NCI-H774 (cell line): ENCODE measurements around the gene AHCY.
"Not testable (repeated sequence)": the region's sequence is repeated elsewhere in the genome, so short reads cannot be mapped to it uniquely, and the experiment has no call there.

Experiments
- DNase-seq: peaks from one replicate; lab custom pipeline; 2025; lab: John Stamatoyannopoulos, UW

Gene AHCY

DNA sequence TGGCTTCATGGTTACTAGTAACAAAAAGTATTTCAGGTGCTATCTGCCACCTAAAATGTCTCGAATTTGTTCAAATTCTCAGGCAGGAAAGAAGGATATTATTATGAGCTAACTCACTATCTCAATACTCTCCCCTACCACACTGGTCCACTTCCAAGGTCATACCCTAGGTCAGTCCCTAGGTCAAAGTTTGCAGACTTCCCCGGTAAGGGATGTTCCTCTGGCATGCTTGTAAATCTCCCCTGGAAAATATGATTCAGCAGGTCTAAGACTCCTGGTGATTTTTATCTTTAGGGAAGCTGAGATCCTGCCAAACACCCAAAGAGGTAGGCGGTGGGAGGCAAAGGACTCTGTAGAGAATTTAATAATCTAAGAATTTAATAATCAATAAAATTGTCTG lies 6.7 kb downstream of the AHCY start:
- no peak for DNase-seq

DNA sequence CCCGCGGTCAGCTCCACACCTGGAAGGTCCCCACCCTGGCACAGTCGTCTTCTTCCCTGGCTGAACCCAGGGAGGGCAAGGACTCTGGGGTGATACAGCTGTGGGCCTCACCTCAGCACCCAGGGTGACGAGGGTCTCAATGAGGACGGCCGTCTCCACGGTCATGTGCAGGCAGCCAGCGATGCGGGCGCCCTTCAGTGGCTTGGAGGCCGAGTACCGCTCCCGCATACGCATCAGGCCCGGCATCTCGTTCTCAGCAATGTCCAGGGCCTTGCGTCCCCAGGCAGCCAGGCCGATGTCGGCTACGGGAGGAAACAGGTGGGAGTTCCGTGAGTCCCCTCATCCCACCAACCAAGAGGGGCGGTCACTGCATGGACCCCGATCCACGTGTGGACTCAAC lies 7.9 kb downstream of the AHCY start:
- DNase-seq = no peak

DNA sequence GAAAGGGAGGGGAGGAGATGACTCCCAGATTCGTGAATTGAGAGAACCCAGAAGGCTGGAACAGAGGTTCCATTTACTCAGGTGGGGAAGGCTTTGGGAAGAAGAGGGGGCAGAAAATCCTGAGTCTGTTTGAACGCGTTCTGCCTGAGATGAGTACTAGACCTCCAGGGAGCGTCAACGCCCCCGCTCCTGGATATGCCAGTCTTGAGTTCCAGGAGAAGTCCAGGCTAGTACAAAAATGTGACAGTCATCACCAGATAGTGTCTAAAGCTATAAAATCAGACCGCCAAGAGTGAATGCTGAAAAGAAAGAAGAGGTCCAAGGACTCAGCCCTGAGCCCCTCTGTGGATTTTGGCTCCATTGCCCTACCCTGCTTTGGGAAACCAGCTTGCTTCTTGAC lies 8.6 kb downstream of the AHCY start:
- DNase-seq = no peak

DNA sequence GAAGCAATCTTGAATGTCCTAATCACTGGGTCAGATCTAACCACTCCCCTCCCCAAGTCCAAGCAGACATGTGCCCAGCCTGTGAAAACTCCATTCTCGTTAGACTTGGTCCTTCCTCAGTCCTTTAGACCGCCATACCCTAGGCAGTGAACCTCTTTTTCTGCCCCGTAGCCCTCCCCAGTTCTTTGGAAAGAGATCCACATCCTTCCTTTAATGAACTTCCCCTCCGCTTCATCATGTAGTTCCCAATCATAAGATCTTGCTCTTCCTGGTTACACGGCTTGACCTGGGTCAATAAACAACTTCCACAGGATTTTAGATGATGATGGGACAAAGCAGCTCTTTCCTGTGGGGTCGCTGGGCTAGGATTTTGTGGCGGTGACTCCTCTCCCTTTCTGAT lies 9.6 kb downstream of the AHCY start:
- DNase-seq = no peak

DNA sequence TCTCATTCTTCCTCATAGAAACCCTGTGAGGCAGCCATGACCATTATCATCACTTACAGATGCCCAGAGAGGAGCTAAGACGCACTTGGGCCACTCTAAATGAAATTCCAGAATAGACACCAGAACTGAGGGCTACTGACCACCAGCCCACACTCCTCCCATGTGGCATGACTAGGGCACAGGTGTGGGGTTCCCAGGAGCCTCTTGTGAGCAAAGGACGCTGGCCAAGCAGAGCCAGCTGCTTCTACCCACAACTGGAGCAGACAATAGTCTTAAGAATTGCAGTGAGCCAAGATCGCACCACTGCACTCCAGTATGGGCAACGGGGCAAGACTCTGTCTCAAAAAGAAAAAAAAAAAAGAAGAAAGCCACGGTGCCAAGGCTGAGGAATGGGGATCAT lies 10.0 kb downstream of the AHCY start:
- DNase-seq = no peak

DNA sequence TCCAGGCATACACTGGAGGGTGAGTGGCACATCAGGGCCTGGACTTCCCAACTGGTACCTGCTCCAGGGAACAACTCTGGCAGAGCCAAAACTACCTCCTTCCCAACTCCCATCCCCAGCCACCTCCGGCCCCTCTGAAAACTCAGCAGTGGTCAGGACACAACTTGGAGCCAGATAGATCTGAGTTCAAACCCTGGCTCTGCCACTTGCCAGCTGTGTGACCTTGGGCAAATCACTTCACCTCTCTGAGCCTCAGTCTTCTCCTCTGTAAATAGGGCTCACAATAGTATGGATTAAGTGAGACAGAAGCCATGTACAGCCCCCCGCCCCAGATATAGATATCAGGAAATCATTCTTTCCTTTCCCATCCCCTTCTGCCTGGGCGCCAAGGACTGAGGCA lies 10.7 kb downstream of the AHCY start:
- DNase-seq = no peak

DNA sequence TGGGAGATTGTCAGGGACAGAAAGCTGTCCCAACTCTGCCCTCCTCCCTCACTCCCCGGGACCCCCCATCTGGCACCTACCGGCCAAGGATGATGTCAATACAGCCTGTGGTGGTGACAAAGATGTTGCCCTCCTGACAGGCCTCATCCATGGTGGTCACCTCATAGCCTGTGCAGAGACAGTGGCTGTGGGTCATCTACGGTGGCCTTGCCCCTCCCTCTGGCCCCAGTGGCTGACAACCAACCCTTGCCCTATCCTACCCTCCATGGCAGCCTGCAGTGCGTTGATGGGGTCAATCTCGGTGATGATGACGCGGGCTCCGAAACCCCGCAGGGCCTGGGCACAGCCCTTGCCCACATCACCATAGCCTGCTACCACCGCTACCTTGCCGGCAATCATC lies 12.7 kb downstream of the AHCY start:
- no peak for DNase-seq

DNA sequence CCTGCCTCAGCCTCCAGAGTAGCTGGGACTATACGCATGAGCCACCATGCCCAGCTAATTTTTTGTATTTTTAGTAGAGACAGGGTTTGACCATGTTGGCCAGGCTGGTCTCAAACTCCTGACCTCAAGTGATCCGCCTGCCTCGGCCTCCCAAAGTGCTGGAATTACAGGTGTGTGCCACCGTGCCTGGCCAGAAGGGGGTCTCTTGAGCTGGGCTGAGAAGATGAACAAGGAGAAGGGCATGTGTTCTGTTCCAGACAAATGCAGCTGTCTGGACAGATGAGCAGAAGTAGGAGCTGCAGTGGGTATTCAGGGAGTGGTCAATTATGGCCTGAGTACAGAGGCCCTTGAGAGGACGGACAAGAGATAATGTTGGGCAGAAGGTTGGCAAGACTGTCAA lies 15.7 kb downstream of the AHCY start:
- not testable (repeated sequence) for DNase-seq

DNA sequence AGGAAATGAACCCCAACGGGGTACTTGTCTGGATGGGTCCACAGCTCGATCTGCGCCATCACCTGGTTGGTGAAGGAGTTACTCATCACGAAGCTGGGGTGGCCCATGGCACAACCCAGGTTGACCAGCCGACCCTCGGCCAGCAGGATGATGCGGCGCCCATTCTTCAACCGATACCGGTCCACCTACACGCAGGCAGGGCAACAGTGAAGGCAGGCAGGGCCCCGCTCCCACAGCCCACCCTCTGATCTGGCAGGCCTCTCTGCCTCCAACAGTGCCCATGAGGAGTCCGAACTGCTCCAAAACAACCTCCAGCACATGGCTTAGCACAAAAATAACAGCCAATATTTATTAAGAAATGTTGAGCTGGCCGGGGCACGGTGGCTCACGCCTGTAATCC lies 17.7 kb downstream of the AHCY start:
- DNase-seq = no peak

DNA sequence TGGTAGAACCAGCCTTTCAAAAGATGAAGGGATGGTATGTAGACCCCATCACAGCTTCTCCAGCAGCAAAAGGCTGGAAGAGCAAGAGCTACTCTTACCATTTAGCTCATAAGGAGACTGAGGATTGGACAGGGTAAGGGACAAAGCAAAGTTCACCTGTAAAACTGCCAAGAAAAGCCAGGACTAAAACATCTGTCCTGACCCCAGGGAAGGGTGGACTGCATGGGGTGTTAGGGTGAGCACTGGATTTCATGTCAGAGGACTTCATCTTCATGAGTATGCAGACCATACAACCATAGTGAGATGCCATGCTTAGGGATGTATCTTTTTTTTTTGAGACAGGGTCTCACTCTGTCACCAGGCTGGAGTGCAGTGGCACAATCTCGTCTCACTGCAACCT lies 19.3 kb downstream of the AHCY start:
- no peak for DNase-seq

DNA sequence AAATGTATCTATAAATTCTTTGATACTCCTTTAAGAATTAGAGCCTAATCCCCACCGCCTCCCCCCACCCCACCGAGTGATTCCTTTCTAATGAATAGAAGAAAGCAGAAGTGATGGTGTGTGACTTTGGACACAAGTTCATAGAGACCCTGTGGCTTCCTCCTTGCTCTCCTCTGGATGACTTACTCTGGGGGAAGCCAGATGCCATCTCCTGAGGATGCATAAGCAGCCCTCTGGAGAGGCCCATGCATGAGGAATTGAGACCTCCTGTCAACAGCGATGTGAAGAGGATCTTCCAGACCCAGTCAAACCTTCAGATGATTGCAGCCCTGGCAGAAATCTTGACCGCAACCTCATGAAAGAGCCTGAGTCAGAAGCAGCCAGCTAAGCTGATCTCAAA lies 21.1 kb downstream of the AHCY start:
- DNase-seq = no peak

DNA sequence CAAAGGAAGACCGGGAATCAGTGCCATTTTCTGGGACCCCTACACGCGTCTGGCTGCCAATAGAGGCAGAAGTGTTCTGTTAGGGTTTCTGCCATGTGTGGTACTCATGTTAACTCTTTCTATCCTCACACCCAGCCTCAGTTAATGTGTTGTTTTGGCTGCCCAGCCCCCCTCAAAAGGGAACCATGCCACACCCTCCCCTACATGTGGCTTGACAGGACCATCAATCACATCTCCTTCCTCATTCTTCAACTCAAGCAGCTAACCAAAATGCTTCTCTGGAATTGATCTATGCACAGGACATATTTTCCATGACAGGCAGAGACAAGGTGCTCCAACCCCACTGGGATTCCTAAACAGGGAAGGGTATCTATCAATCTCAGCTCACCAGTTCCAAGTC lies 22.0 kb downstream of the AHCY start:
- no peak for DNase-seq

DNA sequence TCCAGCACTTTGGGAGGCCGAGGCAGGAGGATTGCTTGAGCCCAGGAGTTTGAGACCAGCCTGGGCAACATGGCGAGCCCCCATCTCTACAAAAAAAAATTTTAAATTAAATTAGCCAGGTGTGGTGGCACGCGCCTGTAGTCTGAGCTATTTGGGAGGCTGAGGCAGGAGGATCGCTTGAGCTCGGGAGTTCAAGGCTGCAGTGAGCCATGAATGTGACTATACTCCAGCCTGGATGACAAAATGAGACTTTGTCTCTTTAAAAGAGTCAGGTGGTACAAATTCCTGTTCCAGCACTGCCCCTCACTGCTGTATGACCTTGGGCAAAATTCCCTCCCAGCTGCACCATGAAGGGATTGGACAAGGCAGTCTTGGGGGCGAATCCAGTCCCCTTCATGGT lies 28.5 kb downstream of the AHCY start:
- no peak for DNase-seq

DNA sequence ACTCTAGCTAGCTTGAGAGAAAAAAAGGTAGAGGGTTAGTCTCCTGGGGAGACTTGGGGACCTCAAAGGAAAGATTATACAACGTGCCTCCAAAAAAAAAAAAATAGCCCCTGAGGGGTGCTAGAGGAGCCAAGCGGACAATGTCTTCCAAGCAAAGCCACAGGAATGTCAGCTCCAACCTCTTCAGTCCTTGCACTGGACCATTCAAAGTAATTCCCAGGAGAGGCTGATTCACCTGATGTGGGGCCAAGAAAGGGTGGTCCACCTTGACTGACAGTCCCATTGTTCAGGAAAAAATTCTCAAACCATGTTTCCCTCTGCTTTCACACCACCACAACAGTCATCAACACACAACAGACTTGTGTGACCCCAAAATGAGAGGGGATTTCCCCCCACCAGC lies 31.2 kb downstream of the AHCY start:
- no peak for DNase-seq

DNA sequence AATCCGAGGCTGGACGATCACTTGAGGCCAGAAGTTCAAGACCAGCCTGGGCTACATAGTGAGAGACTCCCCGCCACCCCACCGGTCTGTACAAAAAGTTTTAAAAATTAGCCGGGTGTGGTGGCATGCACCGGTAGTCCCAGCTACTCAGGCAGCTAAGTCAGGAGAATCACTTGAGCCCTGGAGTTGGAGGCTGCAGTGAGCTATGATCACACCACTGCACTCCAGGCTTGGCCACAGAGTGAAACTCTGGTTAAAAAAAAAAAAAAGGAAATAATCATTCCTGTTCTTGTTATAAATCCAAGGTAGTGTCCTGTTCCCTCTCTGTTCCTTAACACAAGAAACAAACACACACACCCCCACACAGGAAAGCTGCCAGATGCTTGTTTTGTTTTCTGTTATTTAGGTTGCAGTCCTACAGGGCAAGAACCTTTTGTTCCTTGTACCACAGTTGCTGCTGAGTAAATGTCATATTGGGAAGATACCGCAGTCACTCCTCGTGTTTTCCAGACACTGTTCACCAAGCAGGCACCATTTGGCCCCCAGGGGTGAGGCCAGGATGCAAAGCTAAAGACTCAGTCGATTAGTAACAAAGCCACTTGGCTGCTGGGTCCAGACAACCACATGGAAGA lies 33.0 kb downstream of the AHCY start:
- DNase-seq = no peak

DNA sequence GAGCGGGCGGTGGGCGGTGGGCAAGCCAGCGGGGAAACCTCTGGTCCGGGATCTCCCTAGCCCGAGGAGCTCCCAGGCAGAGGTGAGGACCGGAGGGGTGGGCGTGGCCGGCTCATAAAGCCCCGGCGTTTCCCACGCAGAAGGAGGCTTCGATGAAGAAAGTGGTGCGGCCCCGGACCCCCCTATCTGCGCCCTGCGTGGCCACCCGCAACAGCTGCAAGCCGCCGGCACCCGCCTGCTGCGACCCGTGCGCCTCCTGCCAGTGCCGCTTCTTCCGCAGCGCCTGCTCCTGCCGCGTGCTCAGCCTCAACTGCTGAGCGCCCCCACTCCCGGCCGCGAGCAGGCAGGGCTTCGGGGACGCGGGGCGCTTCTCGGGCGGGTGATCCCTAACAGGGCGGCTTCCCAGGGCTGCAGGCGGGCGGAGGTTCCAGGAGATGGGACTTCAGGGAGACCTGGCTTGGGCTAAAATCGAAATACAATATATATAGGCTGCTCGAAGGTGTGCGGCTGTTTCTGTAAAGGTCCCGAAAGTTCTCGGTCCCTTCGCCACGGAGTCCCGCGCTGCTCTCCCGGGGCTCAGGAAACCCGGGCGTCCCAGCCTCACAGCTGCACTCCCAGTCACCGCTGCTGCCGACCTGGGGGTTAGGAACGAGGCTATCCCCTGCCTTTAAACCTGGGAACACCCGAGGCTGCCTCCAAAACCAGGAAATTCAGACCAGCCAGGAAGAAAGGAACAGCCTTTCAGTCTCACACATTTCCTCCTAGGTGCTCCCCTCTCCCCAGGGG lies 34.1 kb downstream of the AHCY start:
- no peak for DNase-seq

DNA sequence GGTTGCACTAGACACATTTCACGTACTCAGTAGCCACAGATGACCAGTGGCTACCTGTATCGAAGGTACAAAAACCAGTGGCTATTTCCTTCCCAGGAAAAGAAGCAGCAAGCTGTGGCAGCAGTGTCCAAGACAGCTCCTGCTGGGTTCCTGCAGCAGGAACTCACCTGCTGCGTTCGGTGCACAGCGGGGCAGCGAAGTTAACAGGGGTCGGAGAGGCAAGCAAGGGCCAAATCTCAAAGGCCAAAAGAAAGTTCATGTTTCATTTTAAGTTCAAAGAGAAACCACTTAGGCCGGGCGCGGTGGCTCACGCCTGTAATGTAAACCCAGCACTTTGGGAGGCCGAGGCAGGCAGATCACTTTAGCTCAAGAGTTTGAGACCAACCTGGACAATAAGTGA lies 35.0 kb downstream of the AHCY start:
- DNase-seq = no peak

DNA sequence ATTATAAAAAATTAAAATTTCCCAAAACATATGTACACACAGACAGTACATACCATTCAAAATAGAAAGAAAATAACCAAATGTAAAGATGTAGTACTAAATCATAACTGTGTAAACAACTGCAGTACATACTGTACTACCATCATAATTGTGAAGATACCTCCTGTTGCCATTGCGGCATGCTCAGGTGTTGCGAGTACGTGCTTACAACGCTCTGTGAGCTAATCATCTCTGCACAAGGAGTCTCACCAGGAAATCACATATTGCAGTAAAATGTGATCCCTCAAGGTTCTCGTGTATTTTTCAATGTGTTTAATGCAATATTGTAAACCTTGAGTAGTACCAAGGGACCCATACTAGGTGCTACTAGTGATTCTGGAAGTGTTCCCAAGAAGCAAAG lies 39.0 kb downstream of the AHCY start:
- no peak for DNase-seq

DNA sequence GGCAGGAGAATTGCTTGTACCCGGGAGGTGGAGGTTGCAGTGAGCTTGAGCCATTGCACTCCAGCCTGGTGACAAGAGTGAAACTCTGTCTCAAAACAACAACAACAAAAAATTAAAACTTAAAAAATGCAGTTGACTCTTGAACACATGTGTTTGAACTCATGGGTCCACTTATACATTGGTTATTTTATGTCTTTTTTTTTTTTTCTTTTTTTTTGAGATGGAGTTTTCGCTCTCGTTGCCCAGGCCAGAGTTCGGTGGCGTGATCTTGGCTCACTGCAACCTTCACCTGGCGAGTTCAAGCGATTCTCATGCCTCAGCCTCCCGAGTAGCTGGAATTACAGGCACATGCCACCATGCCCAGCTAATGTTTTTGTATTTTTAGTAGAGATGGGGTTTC lies 39.7 kb downstream of the AHCY start:
- DNase-seq = not testable (repeated sequence)

DNA sequence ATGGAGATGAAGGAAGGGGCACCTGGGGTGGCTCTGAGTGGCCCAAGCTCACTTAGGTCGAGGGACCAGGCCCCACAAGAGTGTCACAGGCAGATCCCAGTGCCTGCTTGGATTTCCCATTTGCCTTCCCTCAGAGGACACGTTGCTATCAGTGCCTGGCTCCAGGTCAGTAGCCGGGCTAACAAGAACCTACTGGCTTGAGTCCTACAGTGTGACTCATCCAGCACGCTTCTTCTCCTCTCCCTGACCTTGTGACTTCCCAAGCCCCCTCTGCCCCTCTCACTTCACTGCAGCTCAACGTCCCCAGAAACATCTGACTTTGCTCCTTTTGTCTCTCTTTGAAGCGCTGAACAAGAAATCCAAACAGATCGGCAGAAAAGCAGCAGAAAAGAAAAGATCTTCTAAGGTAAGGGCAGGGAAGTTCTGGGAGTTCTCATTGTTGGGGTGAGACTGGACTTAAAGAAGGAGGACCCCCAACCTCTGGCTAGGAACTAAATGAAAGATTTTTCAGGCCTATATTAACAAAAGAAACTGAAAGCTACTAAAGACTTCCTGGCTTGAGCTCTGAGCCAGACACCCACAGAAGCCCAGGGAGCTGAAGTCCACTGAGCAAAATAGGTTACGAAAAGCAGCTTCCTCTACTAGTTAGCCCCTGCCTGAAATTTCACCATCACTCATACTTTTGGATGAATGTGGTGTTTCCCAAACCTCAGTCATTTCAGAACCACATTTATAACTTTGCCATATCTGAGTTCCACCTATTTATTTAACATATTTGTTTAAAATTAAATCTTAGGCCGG lies 40.5 kb downstream of the AHCY start:
- DNase-seq = no peak

DNA sequence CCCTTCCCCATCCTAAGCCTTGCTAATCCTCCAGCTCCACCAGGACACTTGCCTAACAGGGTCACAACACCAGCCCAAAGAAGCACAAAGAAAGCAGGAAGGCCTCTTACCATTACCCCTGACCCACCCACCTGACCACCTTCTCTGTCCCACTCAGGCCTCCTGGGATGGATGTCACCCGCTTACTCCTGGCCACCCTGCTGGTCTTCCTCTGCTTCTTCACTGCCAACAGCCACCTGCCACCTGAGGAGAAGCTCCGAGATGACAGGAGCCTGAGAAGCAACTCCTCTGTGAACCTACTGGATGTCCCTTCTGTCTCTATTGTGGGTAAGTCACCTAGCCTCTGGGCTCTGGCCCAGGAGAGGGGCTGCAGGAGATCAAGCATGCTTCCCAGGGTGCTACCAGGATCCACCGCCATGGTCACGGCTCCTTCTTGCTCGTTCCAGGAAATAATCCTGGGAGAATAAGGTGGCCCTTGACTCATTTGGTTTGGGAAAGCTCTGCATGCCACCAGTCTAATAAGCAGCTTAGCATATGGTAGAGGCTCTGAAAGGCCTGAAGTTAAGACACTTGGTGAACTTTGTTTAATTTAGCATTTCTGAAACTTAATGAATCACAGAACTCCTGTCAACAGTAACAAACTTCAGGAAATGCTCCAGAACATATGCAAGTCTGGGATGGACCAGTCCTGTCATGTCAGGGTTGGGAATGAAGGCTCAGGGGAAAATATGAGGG lies 42.8 kb downstream of the AHCY start:
- DNase-seq = no peak

DNA sequence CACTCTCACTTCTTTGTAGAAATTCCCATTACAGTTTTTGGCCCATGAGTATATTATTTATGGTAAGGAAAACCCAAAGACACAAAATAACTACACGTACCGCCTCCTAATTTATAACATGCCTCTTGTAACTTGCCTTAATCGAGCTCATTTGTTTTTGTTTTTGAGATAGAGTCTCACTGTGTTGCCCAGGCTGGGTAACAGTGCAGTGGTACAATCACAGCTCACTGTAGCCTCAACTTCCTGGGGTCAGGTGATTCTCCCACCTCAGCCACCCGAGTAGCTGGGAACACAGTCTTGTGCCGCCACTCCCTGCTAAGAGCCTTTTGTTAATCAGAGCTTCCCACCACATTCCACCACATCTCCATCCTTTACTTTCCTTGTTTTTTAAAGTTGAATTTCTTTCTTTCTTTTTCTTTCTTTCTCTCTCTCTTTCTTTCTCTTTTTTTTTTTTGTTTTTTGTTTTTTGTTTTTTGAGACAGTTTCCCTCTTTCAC lies 46.5 kb downstream of the AHCY start:
- no peak for DNase-seq
